Mucosa of stomach (tissue), 1 donor: ENCODE measurements around the gene BRMS1L.

Experiments used
- H3K27me3 ChIP-seq: one replicate; pipeline ENCODE4 v1.7.0; 2013; ENCODE audit warnings: mild to moderate bottlenecking, low read length; ENCODE audit not compliant: control insufficient read depth, insufficient read depth
- H3K36me3 ChIP-seq: one replicate; pipeline ENCODE4 v1.7.0; 2013; ENCODE audit warnings: low read length; ENCODE audit not compliant: control insufficient read depth, insufficient read depth
- H3K4me1 ChIP-seq: one replicate; pipeline ENCODE4 v1.7.0; 2013; ENCODE audit warnings: mild to moderate bottlenecking, low read length; ENCODE audit not compliant: control insufficient read depth, insufficient read depth
- H3K4me3 ChIP-seq: one replicate; pipeline ENCODE4 v1.7.0; 2013; ENCODE audit warnings: low read length
- H3K9ac ChIP-seq: one replicate; pipeline ENCODE4 v1.7.0; 2013; ENCODE audit warnings: mild to moderate bottlenecking, low read length, moderate library complexity
- H3K9me3 ChIP-seq: one replicate; pipeline ENCODE4 v1.7.0; 2013; ENCODE audit warnings: mild to moderate bottlenecking, low read length, moderate library complexity; ENCODE audit not compliant: control insufficient read depth
- donor health status: Pancreatic carcinoma.

Gene BRMS1L

DNA sequence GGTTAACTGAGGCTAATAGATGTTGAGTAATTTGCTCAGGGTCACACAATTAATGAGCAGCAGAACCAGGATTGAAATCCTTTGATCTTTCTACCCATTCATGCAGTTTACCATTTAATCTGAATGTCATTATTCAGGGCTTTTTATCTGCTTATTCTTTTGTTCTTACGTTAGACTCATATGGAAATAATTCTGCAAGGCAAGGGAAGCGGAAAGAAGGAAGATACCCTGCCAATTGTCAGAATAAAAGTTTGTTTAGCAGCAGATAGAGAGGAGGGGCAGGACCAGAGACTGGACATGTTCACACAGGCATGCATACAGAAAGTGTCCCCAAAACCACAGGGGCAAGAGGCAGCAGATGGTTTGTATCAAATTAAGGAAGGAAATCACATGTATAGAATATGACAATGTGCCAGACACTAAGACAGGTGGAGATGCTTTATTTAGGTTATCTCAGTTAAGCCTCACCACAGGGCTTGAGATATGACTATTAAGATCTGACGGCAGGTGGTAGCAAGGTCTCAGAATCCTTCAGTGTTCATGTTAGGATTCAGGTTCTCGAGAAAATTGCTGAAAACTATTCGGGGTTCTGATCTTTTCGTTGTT is 29.8 kb downstream of the BRMS1L start:
- Histone ChIP-seq H3K4me3 (no peak overlapping the region), H3K9ac (no peak overlapping the region), H3K36me3 (no peaks in the 10 kb centered on the region), H3K27me3 (no peaks in the 10 kb centered on the region), H3K9me3 (no peaks in the 10 kb centered on the region), H3K4me1 (no peaks in the 10 kb centered on the region)

- Histone ChIP-seq H3K9ac (no peak overlapping the region), H3K9me3 (no peaks in the 10 kb centered on the region), H3K4me1 (no peaks in the 10 kb centered on the region), H3K36me3 (no peaks in the 10 kb centered on the region), H3K27me3 (no peaks in the 10 kb centered on the region), H3K4me3 (no peak overlapping the region)
Measured at GRCh38 chr14:35858521-35859209, 32.5 kb downstream of the BRMS1L start.

GRCh38 chr14:35861204-35861868 is 35.2 kb downstream of the BRMS1L start:
- H3K27me3 ChIP-seq: no peaks in the 10 kb centered on the region
- H3K4me3 ChIP-seq: no peak overlapping the region
- no peaks in the 10 kb centered on the region for H3K4me1 ChIP-seq
- no peaks in the 10 kb centered on the region for H3K9me3 ChIP-seq
- no peaks in the 10 kb centered on the region for H3K36me3 ChIP-seq
- H3K9ac ChIP-seq: no peak overlapping the region

GRCh38 chr14:35865611-35866324 is 39.6 kb downstream of the BRMS1L start:
- Histone ChIP-seq H3K4me1 (no peaks in the 10 kb centered on the region), H3K4me3 (no peak overlapping the region), H3K9ac (no peak overlapping the region), H3K9me3 (no peaks in the 10 kb centered on the region), H3K36me3 (no peaks in the 10 kb centered on the region), H3K27me3 (no peaks in the 10 kb centered on the region)

DNA sequence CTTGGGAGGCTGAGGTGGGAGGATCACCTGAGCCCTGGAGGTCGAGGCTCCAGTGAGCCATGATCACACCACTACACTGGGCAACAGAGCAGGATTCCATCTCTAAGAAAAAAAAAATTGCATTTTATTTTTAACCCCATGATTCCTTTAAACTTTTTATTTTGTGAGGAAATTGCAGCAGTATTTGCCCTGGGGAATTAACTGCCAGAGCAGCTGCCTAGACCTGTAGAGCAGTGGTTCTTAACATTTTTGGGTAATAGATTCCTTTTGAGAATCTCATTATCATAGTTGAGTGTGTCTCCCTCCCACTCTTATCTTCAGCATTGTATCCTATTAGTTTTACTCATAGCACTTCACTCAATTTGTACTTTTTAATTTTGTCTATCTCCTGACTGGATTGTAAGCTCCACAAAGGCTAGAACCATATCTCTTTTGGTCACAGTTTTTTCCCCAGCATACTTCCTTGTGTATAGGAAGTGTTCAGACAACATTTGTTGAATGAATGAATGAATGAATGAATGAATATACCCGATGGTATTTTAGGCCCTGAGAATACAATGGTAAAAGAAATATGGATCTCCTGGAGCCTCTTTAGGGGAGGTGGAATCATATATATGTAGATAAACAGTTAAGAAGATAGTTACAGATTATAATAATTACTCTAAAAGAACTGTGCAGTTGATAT is 40.6 kb downstream of the BRMS1L start:
- Histone ChIP-seq H3K4me3 (no peak overlapping the region), H3K27me3 (no peaks in the 10 kb centered on the region), H3K36me3 (no peaks in the 10 kb centered on the region), H3K9ac (no peak overlapping the region), H3K9me3 (no peaks in the 10 kb centered on the region), H3K4me1 (no peaks in the 10 kb centered on the region)

DNA sequence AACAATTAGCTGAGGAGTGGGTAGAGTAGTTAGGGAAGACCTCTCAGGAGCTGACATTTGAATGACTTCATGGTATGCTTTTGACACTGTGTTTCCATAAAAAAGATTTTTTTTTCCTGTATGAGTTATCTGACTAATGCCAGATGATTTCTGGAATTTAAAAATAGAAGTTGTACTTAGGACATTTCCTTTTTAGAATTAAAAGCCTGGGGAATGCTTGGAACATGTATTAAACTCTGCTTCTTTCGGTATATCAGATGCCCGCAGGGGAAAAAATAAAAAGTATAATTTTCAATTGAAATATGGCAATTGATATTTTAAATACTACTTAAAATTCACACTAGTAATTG is 41.1 kb downstream of the BRMS1L start:
- H3K9me3 ChIP-seq: no peaks in the 10 kb centered on the region
- no peaks in the 10 kb centered on the region for H3K4me1 ChIP-seq
- H3K27me3 ChIP-seq: no peaks in the 10 kb centered on the region
- H3K36me3 ChIP-seq: no peaks in the 10 kb centered on the region
- H3K9ac ChIP-seq: no peak overlapping the region
- no peak overlapping the region for H3K4me3 ChIP-seq

GRCh38 chr14:35875296-35875695 is 49.2 kb downstream of the BRMS1L start:
- Histone ChIP-seq H3K4me3 (no peak overlapping the region), H3K4me1 (peaks cover 22% of the 10 kb centered on the region), H3K27me3 (no peaks in the 10 kb centered on the region), H3K9me3 (no peaks in the 10 kb centered on the region), H3K36me3 (no peaks in the 10 kb centered on the region), H3K9ac (no peak overlapping the region)

DNA sequence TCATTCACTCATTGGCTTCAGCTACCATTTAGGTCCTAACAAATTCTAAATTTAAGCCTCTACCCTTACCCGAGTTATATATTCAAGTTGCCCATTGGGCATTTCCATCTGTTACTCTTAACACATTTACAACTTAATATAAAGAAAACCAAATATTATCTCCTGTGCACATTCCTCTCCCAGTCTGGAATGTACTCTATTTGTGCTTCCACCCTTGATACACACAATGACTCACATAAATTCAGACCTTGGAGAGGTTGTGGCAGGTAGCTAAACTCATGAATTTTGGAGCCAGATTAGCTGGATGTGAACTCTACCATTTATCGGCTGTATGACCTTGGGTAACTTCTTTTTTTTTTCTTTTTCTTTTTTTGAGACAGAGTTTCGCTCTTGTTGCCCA is 51.1 kb downstream of the BRMS1L start:
- Histone ChIP-seq H3K27me3 (no peaks in the 10 kb centered on the region), H3K36me3 (no peaks in the 10 kb centered on the region), H3K9me3 (no peaks in the 10 kb centered on the region), H3K9ac (no peak overlapping the region), H3K4me1 (peaks cover 22% of the 10 kb centered on the region), H3K4me3 (no peak overlapping the region)

DNA sequence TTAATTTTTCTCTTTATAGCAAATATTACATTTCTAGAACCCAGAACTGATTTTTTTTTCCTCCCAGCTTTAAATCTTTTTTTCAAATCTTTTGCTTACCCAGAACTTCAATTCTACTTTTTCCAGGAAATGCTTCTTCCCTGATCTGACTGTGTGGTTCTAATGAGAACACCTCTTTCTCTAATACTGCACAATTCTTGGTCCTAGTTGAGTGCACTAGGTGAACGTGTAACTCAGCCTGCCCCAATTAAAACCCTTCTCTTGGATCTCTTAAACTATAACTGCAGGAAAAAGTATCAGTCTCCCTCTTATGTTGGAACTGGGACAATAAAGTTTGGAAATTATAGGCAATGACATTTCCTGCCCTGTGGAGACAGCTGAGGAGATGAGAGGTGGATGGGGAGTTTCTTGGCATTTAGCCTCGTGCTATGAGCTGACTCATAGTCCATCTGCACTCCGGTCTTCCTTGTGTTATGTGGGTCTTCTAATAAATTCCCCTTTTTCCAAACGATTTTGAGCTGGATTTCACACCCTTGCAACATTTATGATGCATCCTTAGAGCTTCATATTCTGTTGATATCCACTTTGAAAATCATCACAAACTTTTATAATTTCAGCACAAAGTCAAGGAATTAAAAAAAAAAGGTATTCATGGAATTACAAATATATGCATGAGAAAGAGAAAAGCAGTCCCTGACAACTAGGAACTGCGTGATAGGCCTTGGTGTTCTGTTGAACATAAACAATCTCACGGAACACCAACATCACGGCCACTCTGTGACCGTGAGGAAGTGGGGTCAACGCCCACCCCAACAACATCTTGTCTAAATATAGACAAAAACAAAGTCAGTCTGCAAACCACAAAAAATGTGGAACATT is 52.4 kb downstream of the BRMS1L start:
- peaks cover 22% of the 10 kb centered on the region for H3K4me1 ChIP-seq
- no peaks in the 10 kb centered on the region for H3K27me3 ChIP-seq
- H3K36me3 ChIP-seq: no peaks in the 10 kb centered on the region
- H3K4me3 ChIP-seq: no peak overlapping the region
- no peak overlapping the region for H3K9ac ChIP-seq
- no peaks in the 10 kb centered on the region for H3K9me3 ChIP-seq

DNA sequence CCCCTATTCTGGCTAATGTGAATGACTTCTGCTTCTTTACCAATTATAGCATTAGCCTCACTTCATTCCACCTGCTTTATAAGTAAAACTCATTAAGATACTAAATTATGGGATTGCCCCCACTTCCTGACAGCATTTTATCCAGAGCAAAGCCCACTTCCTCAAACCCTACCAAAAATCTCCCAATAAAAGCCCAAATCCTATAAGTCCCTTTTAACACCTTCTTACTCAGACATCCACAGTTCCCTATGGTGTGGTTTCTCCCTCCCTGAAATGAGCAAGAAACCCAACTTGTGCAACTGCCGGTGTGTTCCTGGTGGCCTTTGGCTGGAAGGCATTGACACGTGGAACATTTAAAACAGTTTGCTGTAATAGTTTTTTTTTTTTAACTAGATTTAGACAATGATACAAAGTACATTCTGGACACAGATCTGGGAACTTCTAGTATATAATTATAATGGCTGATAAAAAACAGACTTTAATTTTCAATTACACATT is 53.1 kb downstream of the BRMS1L start:
- no peak overlapping the region for H3K9ac ChIP-seq
- no peaks in the 10 kb centered on the region for H3K27me3 ChIP-seq
- no peaks in the 10 kb centered on the region for H3K36me3 ChIP-seq
- H3K9me3 ChIP-seq: no peaks in the 10 kb centered on the region
- no peak overlapping the region for H3K4me3 ChIP-seq
- H3K4me1 ChIP-seq: peaks cover 22% of the 10 kb centered on the region

DNA sequence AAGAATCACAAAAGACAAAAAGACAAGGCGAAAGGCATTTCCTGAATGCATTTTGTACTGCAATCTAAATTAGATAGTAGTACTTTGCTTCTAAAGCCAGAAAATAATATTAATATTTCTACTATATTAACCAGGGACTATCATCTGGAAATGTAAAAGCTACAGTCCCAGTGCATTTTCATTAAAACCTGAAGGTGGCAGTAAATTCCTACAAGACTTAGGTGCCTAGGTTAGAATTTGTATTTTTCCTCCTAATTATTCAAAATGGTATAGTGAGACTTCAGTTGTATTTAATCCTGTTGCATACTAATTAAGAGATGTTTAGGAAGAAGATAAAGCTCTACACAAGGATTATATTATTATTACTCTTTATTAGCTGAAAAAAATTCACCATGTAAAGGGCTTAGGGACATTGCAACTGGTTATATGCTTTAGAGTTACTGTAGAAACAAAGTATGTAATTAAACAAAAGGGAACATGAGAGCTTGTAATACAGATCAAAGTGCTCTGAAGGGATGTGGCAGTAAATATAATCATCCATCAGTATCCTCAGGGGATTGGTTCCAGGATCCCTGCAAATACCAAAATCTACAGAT is 53.6 kb downstream of the BRMS1L start:
- no peaks in the 10 kb centered on the region for H3K27me3 ChIP-seq
- H3K4me3 ChIP-seq: no peak overlapping the region
- peaks cover 22% of the 10 kb centered on the region for H3K4me1 ChIP-seq
- H3K9ac ChIP-seq: no peak overlapping the region
- H3K9me3 ChIP-seq: no peaks in the 10 kb centered on the region
- no peaks in the 10 kb centered on the region for H3K36me3 ChIP-seq
